Measurements from ENCODE around the gene SYK. TPM values are rescaled to one million over a fixed set of nuclear protein-coding genes. Genes with fewer than 3 reads are reported as not detected.
"Not testable (repeated sequence)": the region's sequence is repeated elsewhere in the genome, so short reads cannot be mapped to it uniquely, and the experiment has no call there.

The SYK gene
- total RNA-seq, 2 donors from 2014 or later = 2.5 to 6.0 TPM

- peaks cover 5% of the 10 kb centered on the region for H3K9me3 ChIP-seq (ENCODE audit: control insufficient read depth, low read length)
- Mint-ChIP-seq H3K36me3 (ENCODE audit: low read depth) (no peaks in the 10 kb centered on the region), H3K4me3 (no peak overlapping the region), H3K27ac (no peak overlapping the region), H3K4me1 (peaks cover 2% of the 10 kb centered on the region), H3K9me3 (no peaks in the 10 kb centered on the region), H3K27me3 (ENCODE audit: insufficient read depth) (peaks cover 3% of the 10 kb centered on the region)
- WGBS, 2 experiments (ENCODE audit: insufficient coverage in 1 of 2, insufficient read length in 1 of 2) = 93 to 99% methylated on average over 5 to 7 of the region's 8 CpGs
- TF ChIP-seq CTCF (conservative IDR thresholded peaks at IDR 0.05) = no peak
- no peak overlapping the region for H3K27ac ChIP-seq (ENCODE audit: low read depth, low read length)
- no peak overlapping the region for H3K4me3 ChIP-seq (ENCODE audit: low read length)
- H3K9ac ChIP-seq (ENCODE audit: extremely low read depth, low read length, poor library complexity, severe bottlenecking) = no peak overlapping the region
- no peaks in the 10 kb centered on the region for H3K4me1 ChIP-seq (ENCODE audit: control insufficient read depth, insufficient read depth, low read length)
- DNase-seq = no peak
- no peaks in the 10 kb centered on the region for H3K36me3 ChIP-seq (ENCODE audit: control insufficient read depth, insufficient read depth, low read length)
- no peaks in the 10 kb centered on the region for H3K27me3 ChIP-seq (ENCODE audit: control insufficient read depth, insufficient read depth, low read length, poor library complexity, severe bottlenecking)
These were observed 82.6 kb downstream of the SYK start for GRCh38 chr9:90884178-90884577.

- H3K4me1 Mint-ChIP-seq = peaks cover 11% of the 10 kb centered on the region
- DNase-seq; H3K9ac ChIP-seq (ENCODE audit: extremely low read depth, low read length, poor library complexity, severe bottlenecking); H3K4me3 ChIP-seq (ENCODE audit: low read length); H3K9me3 ChIP-seq (ENCODE audit: control insufficient read depth, low read length); H3K36me3 Mint-ChIP-seq (ENCODE audit: low read depth); H3K36me3 ChIP-seq (ENCODE audit: control insufficient read depth, insufficient read depth, low read length); H3K27ac ChIP-seq (ENCODE audit: low read depth, low read length); H3K27ac Mint-ChIP-seq; H3K4me3 Mint-ChIP-seq; H3K27me3 Mint-ChIP-seq (ENCODE audit: insufficient read depth); H3K27me3 ChIP-seq (ENCODE audit: control insufficient read depth, insufficient read depth, low read length, poor library complexity, severe bottlenecking); H3K4me1 ChIP-seq (ENCODE audit: control insufficient read depth, insufficient read depth, low read length); H3K9me3 Mint-ChIP-seq: not testable (repeated sequence)
These were observed 85.2 kb downstream of the SYK start for GRCh38 chr9:90886868-90887267.

- H3K9me3 Mint-ChIP-seq = no peaks in the 10 kb centered on the region
- H3K4me1 Mint-ChIP-seq = peaks cover 31% of the 10 kb centered on the region
- no peak for DNase-seq
- Histone ChIP-seq H3K9me3 (ENCODE audit: control insufficient read depth, low read length) (peaks cover 5% of the 10 kb centered on the region), H3K4me1 (ENCODE audit: control insufficient read depth, insufficient read depth, low read length) (peaks cover 19% of the 10 kb centered on the region), H3K9ac (ENCODE audit: extremely low read depth, low read length, poor library complexity, severe bottlenecking) (no peak overlapping the region), H3K27me3 (ENCODE audit: control insufficient read depth, insufficient read depth, low read length, poor library complexity, severe bottlenecking) (no peaks in the 10 kb centered on the region), H3K4me3 (ENCODE audit: low read length) (no peak overlapping the region), H3K36me3 (ENCODE audit: control insufficient read depth, insufficient read depth, low read length) (no peaks in the 10 kb centered on the region), H3K27ac (ENCODE audit: low read depth, low read length) (no peak overlapping the region)
- no peaks in the 10 kb centered on the region for H3K36me3 Mint-ChIP-seq (ENCODE audit: low read depth)
- 93 to 95% methylated on average over 5 to 8 of the region's 8 CpGs for WGBS, 2 experiments (ENCODE audit: insufficient coverage in 1 of 2, insufficient read length in 1 of 2)
- H3K27me3 Mint-ChIP-seq (ENCODE audit: insufficient read depth) = peaks cover 3% of the 10 kb centered on the region
- no peak overlapping the region for H3K4me3 Mint-ChIP-seq
- no peak overlapping the region for H3K27ac Mint-ChIP-seq
- TF ChIP-seq CTCF (conservative IDR thresholded peaks at IDR 0.05) = no peak
These were observed 87.3 kb downstream of the SYK start for GRCh38 chr9:90888941-90889340.

- 81 to 88% methylated on average over 9 to 10 of the region's 10 CpGs for WGBS, 2 experiments (ENCODE audit: insufficient coverage in 1 of 2, insufficient read length in 1 of 2)
- Mint-ChIP-seq H3K27me3 (ENCODE audit: insufficient read depth) (peaks cover 3% of the 10 kb centered on the region), H3K36me3 (ENCODE audit: low read depth) (no peaks in the 10 kb centered on the region), H3K27ac (no peak overlapping the region), H3K9me3 (no peaks in the 10 kb centered on the region), H3K4me3 (no peak overlapping the region), H3K4me1 (peaks cover 36% of the 10 kb centered on the region)
- Histone ChIP-seq H3K4me3 (ENCODE audit: low read length) (no peak overlapping the region), H3K27ac (ENCODE audit: low read depth, low read length) (no peak overlapping the region), H3K36me3 (ENCODE audit: control insufficient read depth, insufficient read depth, low read length) (no peaks in the 10 kb centered on the region), H3K9me3 (ENCODE audit: control insufficient read depth, low read length) (peaks cover 5% of the 10 kb centered on the region), H3K27me3 (ENCODE audit: control insufficient read depth, insufficient read depth, low read length, poor library complexity, severe bottlenecking) (no peaks in the 10 kb centered on the region), H3K9ac (ENCODE audit: extremely low read depth, low read length, poor library complexity, severe bottlenecking) (no peak overlapping the region), H3K4me1 (ENCODE audit: control insufficient read depth, insufficient read depth, low read length) (peaks cover 19% of the 10 kb centered on the region)
- peak; percentile 72 for TF ChIP-seq CTCF (conservative IDR thresholded peaks at IDR 0.05)
- DNase-seq = peak; percentile 76
These were observed 88.7 kb downstream of the SYK start for GRCh38 chr9:90890146-90890810.

Measured in endodermal cell (in vitro differentiated cells).